Endothelial cell of umbilical vein (primary cell): Measurements from ENCODE around the gene FNIP1. TPM values are rescaled to one million over a fixed set of nuclear protein-coding genes. Genes with fewer than 3 reads are reported as not detected.

ENCODE experiments used
- BruUV-seq: library from RNA; stranded (reverse); fragments of 400-500 nt; replicated peaks from 2 replicates; lab custom pipeline; 2021; lab: Mats Ljungman, UMichigan
- CTCF ChIA-PET: fragments of 300-600, 350-600 bp; sonication (Branson Sonifier 250); formaldehyde crosslinking; loops from one replicate; lab custom pipeline; 2021; ENCODE audit warnings: antibody characterized with exemption, inconsistent platforms; lab: Charles Lee
- POLR2A ChIA-PET: fragments of 300-600, 350-600 bp; sonication (Branson Sonifier 250); formaldehyde crosslinking; loops from one replicate; lab custom pipeline; 2021; ENCODE audit warnings: antibody characterized with exemption, inconsistent platforms; lab: Charles Lee
- DNase-seq: peaks from one replicate; pipeline ENCODE4 v3.0.0-alpha.2; 2011; ENCODE audit warnings: low read depth, low spot score
- FAIRE-seq: peaks from 2 replicates; lab custom pipeline; 2011; peaks lifted over from hg19 to GRCh38; lab: Jason Lieb, UNC
- H2AFZ ChIP-seq: 2 replicates; pipeline ENCODE4 v1.6.0; 2012; ENCODE audit warnings: low read depth, low read length, control low read depth, inconsistent platforms
- H3K27ac ChIP-seq: 2 replicates; pipeline ENCODE4 v1.5.1; 2011; ENCODE audit warnings: low read depth, mild to moderate bottlenecking, control low read depth, low read length, moderate library complexity; ENCODE audit not compliant: insufficient read depth
- H3K27me3 ChIP-seq, 2 experiments: 2 replicates each; pipeline versions ENCODE4 v1.6.0 to v1.6.1; 2011; ENCODE audit warnings: low read length in 2 of 2, mixed read lengths in 1 of 2; ENCODE audit not compliant: control insufficient read depth in 2 of 2, insufficient read depth in 2 of 2
- H3K36me3 ChIP-seq, 2 experiments: 2 replicates in 1 of 2; 3 replicates in 1 of 2; pipeline ENCODE4 v1.5.1; 2011; ENCODE audit warnings: low read length in 2 of 2, mild to moderate bottlenecking in 1 of 2, moderate library complexity in 1 of 2; ENCODE audit not compliant: control insufficient read depth in 2 of 2, insufficient read depth in 2 of 2; ENCODE audit errors: extremely low read depth in 1 of 2
- H3K4me1 ChIP-seq: 3 replicates; pipeline ENCODE4 v1.5.1; 2011; ENCODE audit warnings: mild to moderate bottlenecking, low read length; ENCODE audit not compliant: control insufficient read depth, insufficient read depth; ENCODE audit errors: extremely low read depth
- H3K4me2 ChIP-seq: 2 replicates; pipeline ENCODE4 v1.6.1; 2011; ENCODE audit warnings: low read length, control low read depth, mixed read lengths; ENCODE audit not compliant: insufficient read depth
- H3K4me3 ChIP-seq, 3 experiments: fragments of 200-600 bp in 1 of 3; sonication (generic), shearing (Covaris generic) in 1 of 3; replicated peaks in 1 of 3; 2 replicates each; pipeline ENCODE4 v1.5.1; 2011 to 2016; ENCODE audit warnings: control low read depth in 3 of 3, low read length in 3 of 3, mild to moderate bottlenecking in 2 of 3, inconsistent platforms in 1 of 3, low read depth in 1 of 3, moderate library complexity in 1 of 3; ENCODE audit not compliant: insufficient read depth in 1 of 3
- H3K79me2 ChIP-seq: 2 replicates; pipeline ENCODE4 v1.6.0; 2012; ENCODE audit warnings: low read length, inconsistent platforms; ENCODE audit not compliant: control insufficient read depth, insufficient read depth
- H3K9ac ChIP-seq: replicated peaks from 2 replicates; pipeline ENCODE3; 2011; ENCODE audit warnings: low read length, control low read depth; ENCODE audit not compliant: insufficient read depth; ENCODE audit errors: extremely low read depth
- H3K9me1 ChIP-seq: replicated peaks from 3 replicates; pipeline ENCODE4 v1.6.0; 2011; ENCODE audit warnings: mild to moderate bottlenecking, low read length; ENCODE audit not compliant: control insufficient read depth, insufficient read depth; ENCODE audit errors: extremely low read depth
- H3K9me3 ChIP-seq: replicated peaks from 2 replicates; pipeline ENCODE4 v1.5.1; 2012; ENCODE audit warnings: low read length, inconsistent platforms; ENCODE audit not compliant: control insufficient read depth, insufficient read depth
- H4K20me1 ChIP-seq: replicated peaks from 2 replicates; pipeline ENCODE3; 2011; ENCODE audit warnings: mild to moderate bottlenecking, low read length; ENCODE audit not compliant: control insufficient read depth, insufficient read depth; ENCODE audit errors: extremely low read depth
- EZH2 ChIP-seq: IDR thresholded peaks from 2 replicates; pipeline ENCODE4 v1.6.1; 2012; ENCODE audit warnings: borderline replicate concordance, low read depth, mild to moderate bottlenecking, moderate library complexity, low read length, inconsistent platforms; ENCODE audit not compliant: severe bottlenecking
- FOS ChIP-seq: IDR thresholded peaks from 2 replicates; pipeline ENCODE4 v1.6.1; 2011; ENCODE audit warnings: mild to moderate bottlenecking, low read length, moderate library complexity, borderline replicate concordance; ENCODE audit not compliant: insufficient read depth
- GATA2 ChIP-seq: IDR thresholded peaks from 2 replicates; pipeline ENCODE4 v1.7.0; 2011; ENCODE audit warnings: low read depth, mild to moderate bottlenecking, moderate library complexity, mixed read lengths, low read length; ENCODE audit not compliant: insufficient read length, insufficient read depth
- JUN ChIP-seq: IDR thresholded peaks from 2 replicates; pipeline ENCODE4 v1.6.1; 2011; ENCODE audit warnings: borderline replicate concordance, low read depth; ENCODE audit not compliant: insufficient read length, insufficient read depth
- MYC ChIP-seq: IDR thresholded peaks from one replicate; pipeline ENCODE4 v1.6.1; 2011; ENCODE audit warnings: mild to moderate bottlenecking, low read depth, low read length
- POLR2A ChIP-seq: IDR thresholded peaks from 2 replicates; pipeline ENCODE4 v1.6.1; 2012; ENCODE audit warnings: low read depth, mild to moderate bottlenecking, control low read depth, low read length
- POLR2AphosphoS5 ChIP-seq: IDR thresholded peaks from 2 replicates; pipeline ENCODE4 v1.6.1; 2012; ENCODE audit warnings: low read depth, mild to moderate bottlenecking, control low read depth, low read length, moderate library complexity; ENCODE audit not compliant: insufficient read depth
- dilution Hi-C: fragments of 300-500 bp; cut with MboI; formaldehyde crosslinking; loops from one replicate; pipeline ENCODE4 v1.15.0; 2019; ENCODE audit warnings: low sequenced_read_pairs; ENCODE audit not compliant: extremely low pct_ligation_motif_present
- intact Hi-C: fragments of 100-400 bp; cut with micrococcal nuclease; formaldehyde crosslinking; loops from one replicate; pipeline ENCODE4 v1.10.0; 2022
- polyA plus RNA-seq, 4 experiments: library from polyadenylated mRNA; depleted of rRNA in 3 of 4; stranded (reverse) in 3 of 4; unstranded in 1 of 4; fragments of >200 nt; gene quantifications; 2 replicates each; pipeline versions ENCODE4 v1.2.1 to v1.2.3, GENCODE V29; 2011 to 2012; ENCODE audit warnings: missing spikeins in 1 of 4
- total RNA-seq: library from RNA; stranded (reverse); gene quantifications from 2 replicates; pipeline ENCODE4 v1.2.3, GENCODE V29; 2021
- TF ChIP-seq, protein P1 (sequence below), 2 donors: IDR thresholded peaks; 1 replicate in 1 of 2; 2 replicates in 1 of 2; pipeline ENCODE4 v1.5.1; 2011; ENCODE audit warnings: low read length in 2 of 2, mild to moderate bottlenecking in 2 of 2, moderate library complexity in 2 of 2, control low read depth in 1 of 2, inconsistent platforms in 1 of 2, low read depth in 1 of 2; ENCODE audit not compliant: insufficient read depth in 1 of 2; ENCODE audit errors: extremely low read depth in 1 of 2

FNIP1 gene
- total and polyA plus RNA-seq, 2 donors (not counting 3 experiments of a cell fraction or from before 2014, with no cell fraction given): 5.9 to 27.3 TPM

DNA sequence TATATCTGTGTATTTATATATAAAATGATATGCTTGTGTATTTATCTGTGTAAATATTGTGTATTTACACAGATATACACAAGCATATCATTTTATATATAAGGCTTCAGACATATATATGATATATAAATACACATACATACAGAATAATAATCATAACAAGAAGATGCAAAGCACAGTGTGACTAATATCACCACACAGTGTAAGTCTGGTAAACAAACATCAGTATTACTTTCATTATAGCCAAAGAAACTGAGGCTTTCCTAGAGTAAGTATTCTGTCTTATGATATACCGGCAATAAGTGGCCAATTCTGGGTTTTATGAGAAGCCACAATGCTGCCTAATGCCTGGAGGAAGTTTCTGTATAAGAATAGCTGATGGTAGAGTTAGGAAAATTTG, 131.9 kb downstream of the FNIP1 start:
- dilution Hi-C loops (no loop called here), intact Hi-C loops (no loop called here)
- no peaks in the 10 kb centered on the region for H4K20me1 ChIP-seq
- no peak for TF ChIP-seq MYC
- no peak for TF ChIP-seq FOS
- no peak for TF ChIP-seq POLR2AphosphoS5
- no peak for TF ChIP-seq POLR2A
- TF ChIP-seq GATA2: no peak
- no peak for TF ChIP-seq JUN
- H3K27ac ChIP-seq: no peak overlapping the region
- no peaks in the 10 kb centered on the region for H3K79me2 ChIP-seq
- POLR2A ChIA-PET: no interaction called here
- no peak overlapping the region for H3K9ac ChIP-seq
- no TSS peak for BruUV-seq
- H3K27me3 ChIP-seq: no peaks in the 10 kb centered on the region
- no peak overlapping the region for H3K4me2 ChIP-seq
- no peaks in the 10 kb centered on the region for H3K4me1 ChIP-seq
- H3K9me1 ChIP-seq: no peaks in the 10 kb centered on the region
- no peak overlapping the region for H2AFZ ChIP-seq
- FAIRE-seq: no peak
- CTCF ChIA-PET: no interaction called here
- H3K4me3 ChIP-seq: no peak overlapping the region
- no peak for DNase-seq
- H3K36me3 ChIP-seq: peaks cover 4% of the 10 kb centered on the region in 2 experiments
- no peaks in the 10 kb centered on the region for H3K9me3 ChIP-seq

DNA sequence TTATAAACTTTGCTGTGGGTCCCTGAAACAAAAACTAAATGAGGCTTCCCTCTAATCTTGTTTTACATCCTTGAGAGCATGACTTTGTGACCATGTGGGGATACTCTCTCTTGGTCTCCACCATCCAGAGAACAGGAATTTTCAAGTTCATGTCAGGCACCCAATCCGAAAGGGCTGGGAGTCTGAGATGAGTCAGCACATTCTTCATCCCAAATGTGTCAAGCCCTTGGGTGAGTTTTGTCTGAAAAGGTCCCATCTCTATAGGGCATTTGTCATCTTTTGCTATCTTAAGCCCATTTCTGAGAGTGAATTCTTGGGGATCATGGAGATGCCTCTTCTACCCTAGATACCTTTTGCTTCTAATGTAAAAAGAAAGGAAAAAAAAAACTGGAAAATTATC, 134.9 kb downstream of the FNIP1 start:
- H2AFZ ChIP-seq: no peak overlapping the region
- H3K9ac ChIP-seq: no peak overlapping the region
- no peak overlapping the region for H3K27ac ChIP-seq
- FAIRE-seq: no peak
- no peak overlapping the region for H3K4me2 ChIP-seq
- DNase-seq: no peak
- no peak overlapping the region for H3K4me3 ChIP-seq
- peaks cover 3 to 11% of the 10 kb centered on the region in 2 experiments for H3K36me3 ChIP-seq
- intact Hi-C loops: no loop called here
- no peaks in the 10 kb centered on the region for H3K4me1 ChIP-seq
- no peaks in the 10 kb centered on the region for H3K79me2 ChIP-seq
- dilution Hi-C loops: no loop called here
- no TSS peak for BruUV-seq
- no peak for TF ChIP-seq EZH2
- TF ChIP-seq FOS: no peak
- no peak for TF ChIP-seq POLR2AphosphoS5
- TF ChIP-seq, protein P1, sequence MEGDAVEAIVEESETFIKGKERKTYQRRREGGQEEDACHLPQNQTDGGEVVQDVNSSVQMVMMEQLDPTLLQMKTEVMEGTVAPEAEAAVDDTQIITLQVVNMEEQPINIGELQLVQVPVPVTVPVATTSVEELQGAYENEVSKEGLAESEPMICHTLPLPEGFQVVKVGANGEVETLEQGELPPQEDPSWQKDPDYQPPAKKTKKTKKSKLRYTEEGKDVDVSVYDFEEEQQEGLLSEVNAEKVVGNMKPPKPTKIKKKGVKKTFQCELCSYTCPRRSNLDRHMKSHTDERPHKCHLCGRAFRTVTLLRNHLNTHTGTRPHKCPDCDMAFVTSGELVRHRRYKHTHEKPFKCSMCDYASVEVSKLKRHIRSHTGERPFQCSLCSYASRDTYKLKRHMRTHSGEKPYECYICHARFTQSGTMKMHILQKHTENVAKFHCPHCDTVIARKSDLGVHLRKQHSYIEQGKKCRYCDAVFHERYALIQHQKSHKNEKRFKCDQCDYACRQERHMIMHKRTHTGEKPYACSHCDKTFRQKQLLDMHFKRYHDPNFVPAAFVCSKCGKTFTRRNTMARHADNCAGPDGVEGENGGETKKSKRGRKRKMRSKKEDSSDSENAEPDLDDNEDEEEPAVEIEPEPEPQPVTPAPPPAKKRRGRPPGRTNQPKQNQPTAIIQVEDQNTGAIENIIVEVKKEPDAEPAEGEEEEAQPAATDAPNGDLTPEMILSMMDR (IDR thresholded peaks at IDR 0.05; ENCODE audit: extremely low read depth in 1 of 2, insufficient read depth in 1 of 2, low read depth in 1 of 2, low read length in 2 of 2): no peak
- TF ChIP-seq GATA2: no peak
- ChIA-PET CTCF (no interaction called here), POLR2A (no interaction called here)
- H3K9me1 ChIP-seq: no peaks in the 10 kb centered on the region
- no peaks in the 10 kb centered on the region for H3K9me3 ChIP-seq
- no peaks in the 10 kb centered on the region for H3K27me3 ChIP-seq
- no peaks in the 10 kb centered on the region for H4K20me1 ChIP-seq
